NCI-H2107 treated with DMSO at 0.1 percent for 48 hours (cell line): ENCODE results near the gene TRIM45.
"Not testable (repeated sequence)": the region's sequence is repeated elsewhere in the genome, so short reads cannot be mapped to it uniquely, and the experiment has no call there.

ENCODE experiments used
- DNase-seq: peaks from one replicate; lab custom pipeline; 2025; ENCODE audit not compliant: unreplicated experiment; lab: John Stamatoyannopoulos, UW

TRIM45 gene

GRCh38 chr1:117135329-117135728 is 13.8 kb upstream of the TRIM45 start:
- no peak for DNase-seq

GRCh38 chr1:117130526-117130925 is 9.0 kb upstream of the TRIM45 start:
- DNase-seq = no peak

- DNase-seq = peak; percentile 52
Observed at GRCh38 chr1:117128323-117129079, 7.0 kb upstream of the TRIM45 start.

DNA sequence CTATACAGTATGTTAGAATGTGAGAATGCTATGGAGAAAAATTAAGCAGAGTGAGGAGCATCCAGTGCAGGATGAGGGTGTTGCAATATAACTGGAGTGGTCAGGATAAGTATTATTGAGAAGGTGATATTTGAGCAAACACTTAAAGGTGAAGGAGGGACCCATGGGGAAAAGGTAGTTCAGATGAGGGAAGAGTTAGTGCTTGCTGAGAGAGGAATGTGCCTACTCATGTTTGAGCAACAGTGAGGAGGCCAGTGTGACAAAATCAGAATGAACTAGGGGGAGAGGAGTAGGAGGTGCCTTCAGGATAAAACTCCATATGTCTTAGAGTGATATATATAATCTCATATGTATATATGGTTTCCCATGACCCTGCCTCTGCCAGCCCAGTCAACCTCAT is 6.2 kb upstream of the TRIM45 start:
- DNase-seq = no peak

DNA sequence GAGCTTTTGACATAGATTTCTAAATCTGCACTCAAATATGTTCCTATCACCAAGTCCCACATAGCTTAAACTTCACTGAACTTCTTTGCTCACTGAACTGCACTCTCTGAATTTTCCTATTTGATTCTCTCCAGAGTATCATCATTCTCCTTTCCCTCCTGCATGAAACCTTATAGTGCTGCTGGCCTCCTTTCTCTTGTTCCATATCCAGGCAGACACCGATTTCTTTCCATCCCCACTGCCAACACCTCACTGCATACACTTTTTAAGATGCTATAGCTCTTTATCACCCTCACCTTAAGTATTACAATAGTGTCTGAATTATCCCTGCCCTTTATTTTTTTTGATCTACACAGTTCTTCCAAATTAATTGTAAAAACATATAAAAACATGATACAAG is 3.1 kb upstream of the TRIM45 start:
- DNase-seq = no peak

- no peak for DNase-seq
Observed at GRCh38 chr1:117123274-117123673, 1.7 kb upstream of the TRIM45 start.

DNA sequence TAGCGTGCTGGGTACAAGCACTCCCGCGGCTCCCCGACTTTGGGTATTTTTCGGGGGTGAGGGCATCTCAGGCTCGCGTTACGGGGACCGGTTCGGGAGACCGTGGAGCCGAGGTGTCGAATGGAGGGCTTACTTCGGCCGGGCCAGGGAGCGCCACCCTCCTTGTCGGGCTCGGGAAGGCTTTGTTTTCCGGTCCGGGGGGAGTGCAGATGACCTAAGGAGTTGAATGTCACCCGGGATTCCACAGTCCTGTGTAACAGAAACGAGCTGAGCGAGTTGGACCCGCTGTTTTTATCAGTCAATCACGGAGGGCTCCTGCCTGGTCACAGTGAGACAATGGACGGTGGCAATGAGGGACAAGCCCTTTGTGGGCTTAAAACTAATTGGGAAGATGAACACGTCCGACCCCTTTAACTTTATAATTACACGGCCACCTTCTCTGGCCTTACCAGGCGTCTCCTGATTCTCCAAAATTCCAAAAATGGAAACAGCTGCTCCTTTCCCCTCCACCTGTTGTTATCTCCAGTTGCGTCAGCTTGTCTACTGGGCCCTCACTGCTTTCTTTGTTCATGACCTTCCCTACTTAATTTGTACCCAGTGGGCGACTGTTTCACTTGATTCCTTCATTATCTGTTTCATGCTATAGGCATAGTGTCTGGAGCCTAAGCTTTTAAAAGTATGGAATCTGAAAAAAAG is 929 bp upstream of the TRIM45 start:
- DNase-seq = no peak

- no peak for DNase-seq
Observed at GRCh38 chr1:117120774-117121588, 568 bp downstream of the TRIM45 start.

DNA sequence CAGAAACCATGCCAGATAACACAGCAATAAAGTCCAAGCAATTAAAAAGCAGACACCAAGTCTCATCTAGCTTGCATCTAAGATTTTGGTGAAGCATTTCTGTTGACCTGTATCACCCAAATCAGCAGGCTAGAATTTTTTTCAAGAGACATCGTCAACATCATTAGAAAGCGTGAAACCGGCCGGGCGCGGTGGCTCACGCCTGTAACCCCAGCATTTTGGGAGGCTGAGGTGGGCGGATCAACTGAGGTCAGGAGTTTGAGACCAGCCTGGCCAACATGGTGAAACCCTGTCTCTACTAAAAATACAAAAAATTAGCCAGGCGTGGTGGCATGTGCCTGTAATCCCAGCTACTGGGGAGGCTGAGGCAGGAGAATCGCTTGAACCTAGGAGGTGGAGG is 2.4 kb downstream of the TRIM45 start:
- not testable (repeated sequence) for DNase-seq

DNA sequence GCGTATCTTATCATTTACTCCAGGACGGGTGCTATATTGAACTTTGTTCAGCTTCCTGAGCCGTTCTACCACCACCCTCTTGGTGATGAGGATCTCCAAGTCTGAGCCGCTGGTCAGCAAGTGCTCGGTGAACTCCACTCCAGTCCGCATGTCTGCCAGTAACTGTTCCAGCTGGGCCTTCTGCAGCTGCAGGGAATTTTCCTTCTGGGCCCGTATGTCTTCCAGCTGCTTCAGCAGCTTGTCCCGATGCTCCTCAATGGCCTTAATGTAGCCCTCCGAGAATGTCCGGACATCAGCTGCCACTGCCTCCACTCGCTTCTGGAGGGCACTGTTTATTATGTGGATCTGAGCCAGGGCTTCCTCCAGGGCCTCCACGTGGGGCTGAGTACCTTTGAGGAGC is 3.4 kb downstream of the TRIM45 start:
- DNase-seq = no peak

GRCh38 chr1:117117697-117118096 is 3.9 kb downstream of the TRIM45 start:
- DNase-seq = no peak

- peak; percentile 35 for DNase-seq
Observed at GRCh38 chr1:117116784-117117130, 4.8 kb downstream of the TRIM45 start.

- no peak for DNase-seq
Observed at GRCh38 chr1:117116090-117116783, 5.3 kb downstream of the TRIM45 start.

GRCh38 chr1:117114877-117115276 is 6.7 kb downstream of the TRIM45 start:
- DNase-seq = no peak

DNA sequence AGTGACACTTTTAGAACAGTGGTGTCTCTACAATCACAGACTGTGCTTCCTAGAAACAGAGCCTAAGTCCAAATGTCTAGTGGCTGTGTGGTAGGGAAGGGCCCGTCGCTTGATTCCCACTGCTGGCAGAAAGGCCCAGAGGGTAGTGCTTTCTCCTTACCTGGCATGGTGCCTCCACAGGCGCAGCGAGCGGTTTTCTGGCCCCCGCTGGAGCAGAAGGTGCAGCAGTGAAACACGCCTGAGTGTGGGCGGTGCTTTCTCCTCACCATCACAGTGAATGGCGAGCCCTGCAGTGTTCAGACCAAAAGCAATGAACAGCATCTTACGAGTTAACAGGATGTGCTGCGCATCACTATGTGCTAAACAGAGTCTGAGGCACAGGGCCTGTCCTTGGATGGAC is 8.3 kb downstream of the TRIM45 start:
- DNase-seq = peak; percentile 21

DNA sequence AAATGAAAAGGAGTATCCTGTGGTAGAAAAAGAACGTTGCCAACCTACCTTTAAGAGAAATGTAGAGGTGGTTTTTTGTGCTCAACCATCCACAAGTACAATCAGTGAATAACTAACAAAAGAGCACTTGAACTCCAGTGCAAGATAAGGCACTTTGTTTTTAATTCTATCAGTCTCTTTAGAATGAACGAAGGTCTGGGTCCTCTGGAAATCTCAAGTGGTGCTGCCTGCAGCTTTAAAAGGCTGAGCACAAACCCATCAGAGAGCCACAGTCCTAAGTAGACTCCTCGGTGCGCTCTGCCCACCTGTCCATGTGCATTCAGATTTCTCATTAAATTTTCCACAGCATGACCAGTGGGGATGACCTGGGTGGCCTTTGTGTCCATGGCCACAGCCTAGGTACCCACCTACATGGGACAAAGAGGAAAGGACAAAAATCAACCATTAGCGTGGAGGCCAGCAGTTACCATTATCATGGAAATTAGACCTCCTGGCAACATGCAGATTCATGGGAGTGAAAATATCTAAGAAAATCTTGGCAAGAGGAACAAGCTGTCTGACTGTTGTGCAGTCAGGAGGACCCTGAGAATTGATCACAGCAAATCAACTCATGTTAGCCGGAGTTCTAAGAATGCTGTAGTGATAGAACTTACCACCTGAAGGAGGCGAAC is 9.4 kb downstream of the TRIM45 start:
- DNase-seq = peak; percentile 85

- DNase-seq = no peak
Observed at GRCh38 chr1:117110774-117111173, 10.8 kb downstream of the TRIM45 start.

- no peak for DNase-seq
Observed at GRCh38 chr1:117107364-117107763, 14.2 kb downstream of the TRIM45 start.

- no peak for DNase-seq
Observed at GRCh38 chr1:117106478-117106877, 15.1 kb downstream of the TRIM45 start.

DNA sequence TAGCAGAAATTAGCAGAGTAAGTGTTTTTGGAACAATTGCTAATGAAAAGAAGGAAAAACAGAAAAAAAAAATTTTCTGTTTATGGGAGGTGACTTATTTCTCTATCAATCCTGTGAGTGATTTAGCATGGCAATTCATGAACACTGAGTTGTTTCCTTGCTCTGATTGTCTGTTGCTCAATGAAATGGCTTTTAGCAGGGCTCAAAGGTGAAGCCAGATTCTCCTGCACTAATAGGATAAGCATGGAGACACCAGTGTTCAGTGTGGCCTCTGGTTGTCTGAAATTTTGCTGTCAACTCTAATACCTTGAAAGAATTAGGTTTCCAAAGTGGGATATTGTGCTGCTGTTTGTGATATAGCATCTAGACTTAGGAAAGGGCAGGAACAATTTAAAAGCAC is 15.8 kb downstream of the TRIM45 start:
- DNase-seq = no peak

GRCh38 chr1:117104986-117105385 is 16.6 kb downstream of the TRIM45 start:
- no peak for DNase-seq
